ENCODE measurements around the gene C15orf39. TPM values are rescaled to one million over a fixed set of nuclear protein-coding genes. Genes with fewer than 3 reads are reported as not detected.
"Not testable (repeated sequence)": the region's sequence is repeated elsewhere in the genome, so short reads cannot be mapped to it uniquely, and the experiment has no call there.

Gene C15orf39
- total RNA-seq, 1 donor from 2014 or later: 73.2 TPM

- H3K4me1 Mint-ChIP-seq; H3K36me3 Mint-ChIP-seq (ENCODE audit: low read depth); H3K4me3 Mint-ChIP-seq; DNase-seq; CTCF ChIA-PET; H3K27ac Mint-ChIP-seq; H3K9me3 Mint-ChIP-seq; H3K27me3 Mint-ChIP-seq; intact Hi-C loops (cut with micrococcal nuclease); ATAC-seq (ENCODE audit: low read depth); POLR2A ChIA-PET: not testable (repeated sequence)
Measured at GRCh38 chr15:75258034-75258433, 56.4 kb downstream of the C15orf39 start, which contains the start of gene GOLGA6C. Gene GOLGA6C (plus strand): TSS chr15:75258334. CDS start chr15:75258599, 265 bp downstream.

GRCh38 chr15:75258620-75259343 is 57.1 kb downstream of the C15orf39 start:
- H3K36me3 Mint-ChIP-seq (ENCODE audit: low read depth); H3K27ac Mint-ChIP-seq; H3K4me1 Mint-ChIP-seq; intact Hi-C loops (cut with micrococcal nuclease); ATAC-seq (ENCODE audit: low read depth); POLR2A ChIA-PET; CTCF ChIA-PET; DNase-seq; H3K27me3 Mint-ChIP-seq; H3K4me3 Mint-ChIP-seq; H3K9me3 Mint-ChIP-seq: not testable (repeated sequence)

GRCh38 chr15:75259873-75260272 is 58.2 kb downstream of the C15orf39 start:
- H3K4me3 Mint-ChIP-seq; DNase-seq; H3K36me3 Mint-ChIP-seq (ENCODE audit: low read depth); H3K27me3 Mint-ChIP-seq; H3K9me3 Mint-ChIP-seq; ATAC-seq (ENCODE audit: low read depth); H3K4me1 Mint-ChIP-seq; POLR2A ChIA-PET; H3K27ac Mint-ChIP-seq; intact Hi-C loops (cut with micrococcal nuclease); CTCF ChIA-PET: not testable (repeated sequence)

Other genes starting within 250 kb of the C15orf39 start
- 4.0 and 4.3 TPM in 2 replicates for gene RPP25, start 245.1 kb upstream of the C15orf39 start, total RNA-seq
- gene SCAMP5, start 206.3 kb upstream of the C15orf39 start, total RNA-seq: 0.44 and 0.62 TPM in 2 replicates
- 13.5 and 16.6 TPM in 2 replicates for gene PPCDC, start 178.3 kb upstream of the C15orf39 start, total RNA-seq
- gene GOLGA6C, start 56.5 kb downstream of the C15orf39 start, total RNA-seq: not detected in 2 replicates
- gene GOLGA6D, start 81.0 kb downstream of the C15orf39 start, total RNA-seq: not detected in 2 replicates
- 51.8 and 54.7 TPM in 2 replicates for gene COMMD4, start 134.2 kb downstream of the C15orf39 start, total RNA-seq
- gene NEIL1, start 145.2 kb downstream of the C15orf39 start, total RNA-seq: 25.5 and 35.8 TPM in 2 replicates
- gene MAN2C1, start 166.7 kb downstream of the C15orf39 start, total RNA-seq: 187 and 213 TPM in 2 replicates
- gene SIN3A, start 249.8 kb downstream of the C15orf39 start, total RNA-seq: 113 and 122 TPM in 2 replicates

All from activated B cell treated with CpG ODN at 0.5 μM for 24 hours (primary cell).